Measurements from ENCODE around the gene SAMM50. TPM values are rescaled to one million over a fixed set of nuclear protein-coding genes. Genes with fewer than 3 reads are reported as not detected.

The SAMM50 gene
- total RNA-seq, 1 donor from 2014 or later: 54.0 TPM

- no peak for DNase-seq (ENCODE audit: low read depth, low spot score)
- peak overlapping the region; percentile 46 for H3K27ac Mint-ChIP-seq (ENCODE audit: unreplicated experiment)
- no peak for TF ChIP-seq CTCF (conservative IDR thresholded peaks at IDR 0.05)
- no peak overlapping the region for H3K4me3 Mint-ChIP-seq
- no peaks in the 10 kb centered on the region for H3K27me3 Mint-ChIP-seq (ENCODE audit: low read depth)
- H3K4me1 Mint-ChIP-seq: peaks cover 20% of the 10 kb centered on the region
- no peaks in the 10 kb centered on the region for H3K36me3 Mint-ChIP-seq (ENCODE audit: low read depth)
- no peaks in the 10 kb centered on the region for H3K9me3 Mint-ChIP-seq
These were observed 76.1 kb downstream of the SAMM50 start for GRCh38 chr22:44031158-44031952.

GRCh38 chr22:44032126-44032730 lies 77.0 kb downstream of the SAMM50 start:
- no peak for TF ChIP-seq CTCF (conservative IDR thresholded peaks at IDR 0.05)
- Mint-ChIP-seq H3K9me3 (no peaks in the 10 kb centered on the region), H3K36me3 (ENCODE audit: low read depth) (no peaks in the 10 kb centered on the region), H3K27ac (ENCODE audit: unreplicated experiment) (no peak overlapping the region), H3K27me3 (ENCODE audit: low read depth) (no peaks in the 10 kb centered on the region), H3K4me3 (no peak overlapping the region), H3K4me1 (peaks cover 14% of the 10 kb centered on the region)
- no peak for DNase-seq (ENCODE audit: low read depth, low spot score)

GRCh38 chr22:44033287-44033686 lies 78.0 kb downstream of the SAMM50 start:
- no peak overlapping the region for H3K27ac Mint-ChIP-seq (ENCODE audit: unreplicated experiment)
- peaks cover 14% of the 10 kb centered on the region for H3K4me1 Mint-ChIP-seq
- no peak for TF ChIP-seq CTCF (conservative IDR thresholded peaks at IDR 0.05)
- DNase-seq (ENCODE audit: low read depth, low spot score): no peak
- H3K4me3 Mint-ChIP-seq: no peak overlapping the region
- H3K9me3 Mint-ChIP-seq: no peaks in the 10 kb centered on the region
- no peaks in the 10 kb centered on the region for H3K27me3 Mint-ChIP-seq (ENCODE audit: low read depth)
- no peaks in the 10 kb centered on the region for H3K36me3 Mint-ChIP-seq (ENCODE audit: low read depth)

- Mint-ChIP-seq H3K4me3 (no peak overlapping the region), H3K4me1 (peaks cover 14% of the 10 kb centered on the region), H3K9me3 (no peaks in the 10 kb centered on the region)
These were observed 78.5 kb downstream of the SAMM50 start for GRCh38 chr22:44033694-44034093.

More at GRCh38 chr22:44033694-44034093, 78.5 kb downstream of the SAMM50 start:
- TF ChIP-seq CTCF (conservative IDR thresholded peaks at IDR 0.05): no peak
- no peak for DNase-seq (ENCODE audit: low read depth, low spot score)
- H3K27me3 Mint-ChIP-seq (ENCODE audit: low read depth): no peaks in the 10 kb centered on the region
- no peak overlapping the region for H3K27ac Mint-ChIP-seq (ENCODE audit: unreplicated experiment)
- no peaks in the 10 kb centered on the region for H3K36me3 Mint-ChIP-seq (ENCODE audit: low read depth)

Data from neural crest cell (in vitro differentiated cells).